Peyer's patch (tissue), 4 donors: Measurements from ENCODE around the gene NECAB3.

ENCODE experiments used
- CTCF ChIP-seq, 6 experiments: fragments of 450-650 bp in 4 of 6; fragments of 200-600 bp in 2 of 6; sonication (generic) in 1 of 6; IDR thresholded peaks; one replicate each; pipeline ENCODE4 v1.5.1; 2017 to 2019; ENCODE audit warnings: antibody characterized with exemption in 6 of 6, mild to moderate bottlenecking in 3 of 6, moderate library complexity in 1 of 6
- POLR2A ChIP-seq, 2 donors: fragments of 450-650 bp; IDR thresholded peaks; one replicate each; pipeline ENCODE4 v1.5.1; 2017; ENCODE audit warnings: antibody characterized with exemption in 2 of 2, mild to moderate bottlenecking in 2 of 2, moderate library complexity in 2 of 2

DNA sequence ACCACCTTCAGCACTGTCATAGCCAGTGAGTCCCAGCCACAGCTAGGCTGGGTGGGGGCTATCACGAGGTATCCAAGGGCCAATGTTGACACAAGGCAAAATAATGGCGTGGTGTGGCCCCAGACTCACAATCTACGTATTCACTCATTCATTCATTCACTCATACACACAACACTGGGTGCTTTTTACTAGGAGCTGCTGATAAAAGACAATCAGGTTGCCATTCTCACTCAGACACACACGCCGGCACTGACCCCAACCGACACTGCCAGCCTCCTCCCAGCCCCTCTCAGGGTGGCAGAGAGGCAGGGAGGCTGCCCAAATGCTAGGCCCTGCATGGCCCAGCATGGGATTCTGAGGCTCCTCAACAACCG is 13.6 kb downstream of the NECAB3 start:
- no peak for TF ChIP-seq CTCF (IDR thresholded peaks at IDR 0.05)
- TF ChIP-seq POLR2A (IDR thresholded peaks at IDR 0.05) = no peak
